GM12878 (cell line): ENCODE results near the gene PTPRD. TPM values are rescaled to one million over a fixed set of nuclear protein-coding genes. Genes with fewer than 3 reads are reported as not detected.

Source experiments
- ATAC-seq: fragments of 200-7000 bp; cut with Tn5 transposase; 3 replicates; pipeline ENCODE4 v1.9.1; 2020; ENCODE audit warnings: mild to moderate bottlenecking, moderate library complexity
- BruUV-seq: library from RNA; stranded (reverse); fragments of 400-500 nt; replicated peaks from 2 replicates; lab custom pipeline; 2021; lab: Mats Ljungman, UMichigan
- CTCF ChIA-PET: fragments of 300-600 bp; sonication (Branson Sonifier 250); formaldehyde crosslinking; extraction: SDS; loops from one replicate; lab custom pipeline; 2021; ENCODE audit warnings: inconsistent platforms; lab: Yijun Ruan, JAX
- POLR2A ChIA-PET: fragments of 350-600 bp; formaldehyde crosslinking; extraction: SDS; loops from one replicate; lab custom pipeline; 2021; ENCODE audit warnings: inconsistent platforms; lab: Charles Lee
- RAD21 ChIA-PET: fragments of 300-600 bp; sonication (Branson Sonifier 250); formaldehyde crosslinking; loops from one replicate; lab custom pipeline; 2023; ENCODE audit warnings: antibody characterized with exemption; ENCODE audit not compliant: unreplicated experiment; lab: Charles Lee
- SMC1A ChIA-PET: fragments of 300-600 bp; sonication (Branson Sonifier 250); formaldehyde crosslinking; loops from one replicate; lab custom pipeline; 2023; ENCODE audit not compliant: unreplicated experiment, uncharacterized antibody; lab: Charles Lee
- DNase-seq: peaks from one replicate; pipeline ENCODE4 v3.0.0-alpha.2; 2011; ENCODE audit warnings: low read depth, low spot score
- FAIRE-seq: peaks from 3 replicates; lab custom pipeline; 2011; peaks lifted over from hg19 to GRCh38; lab: Jason Lieb, UNC
- H2AFZ ChIP-seq: 2 replicates; pipeline ENCODE4 v1.6.0; 2011; ENCODE audit warnings: low read depth, low read length, control low read depth; ENCODE audit not compliant: control insufficient read depth
- H3K27ac ChIP-seq: 2 replicates; pipeline ENCODE4 v1.5.1; 2011; ENCODE audit warnings: control low read depth; ENCODE audit not compliant: control insufficient read depth, insufficient read depth
- H3K27me3 ChIP-seq, 2 experiments: replicated peaks in 1 of 2; 2 replicates each; pipeline versions ENCODE4 v1.6.0 to v1.6.1; 2011; ENCODE audit warnings: low read length in 1 of 2; ENCODE audit not compliant: control insufficient read depth in 2 of 2, insufficient read depth in 2 of 2
- H3K36me3 ChIP-seq, 2 experiments: 2 replicates each; pipeline ENCODE4 v1.5.1; 2011; ENCODE audit warnings: low read length in 1 of 2; ENCODE audit not compliant: control insufficient read depth in 2 of 2, insufficient read depth in 2 of 2
- H3K4me1 ChIP-seq: 2 replicates; pipeline ENCODE4 v1.6.1; 2011; ENCODE audit warnings: mild to moderate bottlenecking, low read length, moderate library complexity, mixed read lengths; ENCODE audit not compliant: control insufficient read depth, insufficient read depth
- H3K4me2 ChIP-seq: 2 replicates; pipeline ENCODE4 v1.6.0; 2011; ENCODE audit warnings: control low read depth; ENCODE audit not compliant: control insufficient read depth, insufficient read depth
- H3K4me3 ChIP-seq: fragments of 200-600 bp; sonication (generic); 2 replicates; pipeline ENCODE4 v1.5.1; 2016
- H3K79me2 ChIP-seq: 2 replicates; pipeline ENCODE4 v1.6.0; 2011; ENCODE audit warnings: low read length; ENCODE audit not compliant: control insufficient read depth, insufficient read depth
- H3K9ac ChIP-seq: 2 replicates; pipeline ENCODE4 v1.8.0; 2011; ENCODE audit warnings: low read length, control low read depth, mixed read lengths; ENCODE audit not compliant: control insufficient read depth, insufficient read depth
- H3K9me3 ChIP-seq: replicated peaks from 3 replicates; pipeline ENCODE4 v1.5.1; 2011; ENCODE audit warnings: mild to moderate bottlenecking, low read length; ENCODE audit not compliant: control insufficient read depth, insufficient read depth
- H4K20me1 ChIP-seq: 2 replicates; pipeline ENCODE4 v1.6.0; 2011; ENCODE audit not compliant: control insufficient read depth, insufficient read depth
- BACH1 ChIP-seq: fragments of 450-650 bp; IDR thresholded peaks from 2 replicates; pipeline ENCODE4 v1.6.1; 2017; ENCODE audit warnings: mild to moderate bottlenecking, borderline replicate concordance
- BRCA1 ChIP-seq: IDR thresholded peaks from 2 replicates; pipeline ENCODE4 v1.6.1; 2011; ENCODE audit warnings: low read depth, low read length, improper control_type of control experiment
- CBFB ChIP-seq: IDR thresholded peaks from 2 replicates; pipeline ENCODE4 v1.6.1; 2016; ENCODE audit warnings: antibody characterized with exemption, low read depth
- CBX3 ChIP-seq: fragments of 200-600 bp; sonication (generic); IDR thresholded peaks from 2 replicates; pipeline ENCODE4 v1.6.1; 2016; ENCODE audit warnings: low read depth, borderline replicate concordance
- CHD1 ChIP-seq: IDR thresholded peaks from 2 replicates; pipeline ENCODE4 v1.6.1; 2012; ENCODE audit warnings: low read depth, low read length, improper control_type of control experiment
- ESRRA ChIP-seq: IDR thresholded peaks from 2 replicates; pipeline ENCODE4 v1.6.1; 2012; ENCODE audit warnings: mild to moderate bottlenecking, low read length, improper control_type of control experiment
- EZH2 ChIP-seq: IDR thresholded peaks from 2 replicates; pipeline ENCODE4 v1.6.1; 2012; ENCODE audit warnings: low read depth, mild to moderate bottlenecking, control low read depth, inconsistent platforms, low read length, borderline replicate concordance; ENCODE audit not compliant: control insufficient read depth
- FOS ChIP-seq: IDR thresholded peaks from 3 replicates; pipeline ENCODE4 v1.6.1; 2011; ENCODE audit warnings: borderline replicate concordance; ENCODE audit not compliant: insufficient read length; ENCODE audit errors: extremely low read depth
- SMAD1 ChIP-seq: fragments of 450-650 bp; IDR thresholded peaks from 2 replicates; pipeline ENCODE4 v1.6.1; 2018; ENCODE audit warnings: mild to moderate bottlenecking, low read depth; ENCODE audit not compliant: partially characterized antibody
- ZNF207 ChIP-seq: fragments of 450-650 bp; IDR thresholded peaks from 2 replicates; pipeline ENCODE4 v1.6.1; 2014; ENCODE audit warnings: antibody characterized with exemption, mild to moderate bottlenecking, borderline replicate concordance
- ZNF217 ChIP-seq: fragments of 450-650 bp; IDR thresholded peaks from 2 replicates; pipeline ENCODE4 v1.6.1; 2017; ENCODE audit warnings: antibody characterized with exemption, mild to moderate bottlenecking
- WGBS: methylation state at CpG from one replicate; pipeline ENCODE4 v1.1.6; 2016; ENCODE audit warnings: low lambda C conversion rate; ENCODE audit not compliant: insufficient replicate concordance, insufficient coverage; ENCODE audit errors: missing lambda C conversion rate; 5-methylcytosine and 5-hydroxymethylcytosine counted together
- in situ Hi-C: fragments of 300-500 bp; cut with MboI; formaldehyde crosslinking; loops from 9 replicates; pipeline ENCODE4 v1.14.3; 2018; ENCODE audit warnings: mixed read lengths
- intact Hi-C: fragments of 100-400 bp; cut with micrococcal nuclease; formaldehyde crosslinking; loops from one replicate; pipeline ENCODE4 v1.14.2; 2022; ENCODE audit not compliant: unreplicated experiment
- polyA plus RNA-seq, 11 experiments: library from polyadenylated mRNA; depleted of rRNA in 4 of 11; unstranded in 6 of 11; stranded (reverse) in 5 of 11; fragments of >200 nt; fragmentation: Nextera tagmentation in 4 of 11; fragmentation: Illumina TruSeq in 1 of 11; extraction: Ambion mirVana in 4 of 11; extraction: Trizol in 1 of 11; gene quantifications; 1 replicate in 1 of 11; 2 replicates in 10 of 11; pipeline versions ENCODE4 v1.2.1 to v1.2.3, GENCODE V29; 2011 to 2016; ENCODE audit warnings: inconsistent platforms in 2 of 11, missing spikeins in 2 of 11, low read depth in 1 of 11
- total RNA-seq, 4 experiments: library from RNA; depleted of rRNA in 3 of 4; stranded (reverse); fragments of >200 nt in 3 of 4; fragmentation: Illumina TruSeq in 1 of 4; extraction: Trizol in 1 of 4; gene quantifications; 2 replicates each; pipeline versions ENCODE4 v1.2.1 to v1.2.3, GENCODE V29; 2013 to 2021

Gene PTPRD
- total and polyA plus RNA-seq, 10 of the 15 experiments (the other 5 are each of a cell fraction or from before 2014, with no cell fraction given), result under 0.01 to 0.05 (median 0.01) TPM; not detected in 7

DNA sequence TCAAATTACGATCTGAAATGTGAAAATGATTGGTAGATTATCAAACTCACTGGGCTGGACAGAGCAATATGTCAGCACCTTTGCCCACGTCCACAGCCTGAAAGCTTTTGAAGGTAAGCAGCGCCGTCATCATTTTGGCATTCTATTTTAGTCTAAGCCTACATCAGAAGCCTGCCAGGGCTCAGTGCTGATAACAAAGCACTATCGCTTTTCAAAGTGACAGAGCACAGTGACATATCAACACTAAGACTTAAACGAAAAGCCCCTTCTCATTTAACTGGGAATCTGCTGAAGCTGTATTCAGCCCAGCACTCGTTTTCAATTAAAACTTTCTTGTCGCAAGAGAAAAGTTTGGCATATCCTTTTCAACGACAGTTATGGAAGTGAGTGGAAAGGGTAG is 1076.3 kb downstream of the PTPRD start:
- Histone ChIP-seq H3K9me3 (no peaks in the 10 kb centered on the region), H2AFZ (no peak overlapping the region), H4K20me1 (no peaks in the 10 kb centered on the region), H3K36me3 (no peaks in the 10 kb centered on the region), H3K27ac (no peak overlapping the region), H3K79me2 (no peaks in the 10 kb centered on the region), H3K4me3 (no peak overlapping the region), H3K4me2 (no peak overlapping the region), H3K9ac (no peak overlapping the region), H3K4me1 (no peaks in the 10 kb centered on the region), H3K27me3 (no peaks in the 10 kb centered on the region)
- intact Hi-C loops, result no loop called here
- DNase-seq (no peak), FAIRE-seq (no peak), ATAC-seq (no peak)
- SMC1A ChIA-PET, result no interaction called here
- BruUV-seq, result no TSS peak
- RAD21 ChIA-PET, result no interaction called here
- WGBS, result 45% methylated on average over 9 of the region's 9 CpGs
- POLR2A ChIA-PET, result no interaction called here
- in situ Hi-C loops, result no loop called here
- TF ChIP-seq FOS (no peak), EZH2 (no peak), ZNF217 (no peak)
- CTCF ChIA-PET, result no interaction called here

DNA sequence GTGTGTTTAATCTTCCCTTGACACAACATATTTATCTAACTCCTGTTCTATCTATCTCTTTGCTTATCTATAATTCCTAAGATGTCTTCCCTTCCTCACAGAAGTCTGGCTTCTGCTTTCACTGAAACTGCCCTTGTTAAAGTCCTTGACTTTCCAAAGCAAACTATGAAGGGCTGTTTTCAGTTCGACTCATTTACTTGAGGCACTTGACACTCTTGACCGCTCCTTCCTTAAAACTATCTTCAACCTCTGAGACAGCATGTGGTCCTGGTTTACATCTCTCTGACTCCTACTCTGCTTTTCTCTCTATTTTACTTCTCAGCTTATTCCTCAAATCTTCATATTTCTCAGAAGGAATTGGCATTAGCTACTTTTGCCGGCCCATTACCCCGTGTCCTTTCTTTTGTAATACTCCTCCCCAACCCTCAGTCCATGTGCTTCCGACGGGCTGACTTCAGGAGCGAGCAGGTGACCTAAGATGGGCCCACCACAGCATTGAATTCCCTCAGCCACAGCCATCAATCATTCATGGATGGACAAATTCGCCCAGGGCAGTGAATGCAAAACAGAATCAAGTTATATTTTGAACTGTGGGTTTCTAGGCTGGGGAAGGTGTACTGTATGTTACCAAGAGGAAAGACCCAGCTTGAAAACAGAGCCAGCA is 1089.2 kb downstream of the PTPRD start:
- no peaks in the 10 kb centered on the region for H3K79me2 ChIP-seq
- POLR2A ChIA-PET, result no interaction called here
- CTCF ChIA-PET, result no interaction called here
- H3K27ac ChIP-seq, result no peak overlapping the region
- in situ Hi-C loops (no loop called here), intact Hi-C loops (no loop called here)
- TF ChIP-seq CHD1 (no peak), BRCA1 (no peak), BACH1 (no peak), CBX3 (no peak), CBFB (no peak), ESRRA (no peak), ZNF207 (no peak), SMAD1 (no peak)
- no peak overlapping the region for H3K4me3 ChIP-seq
- no peak overlapping the region for H3K4me2 ChIP-seq
- H3K4me1 ChIP-seq, result no peaks in the 10 kb centered on the region
- no TSS peak for BruUV-seq
- no peaks in the 10 kb centered on the region for H3K36me3 ChIP-seq
- no peak overlapping the region for H3K9ac ChIP-seq
- SMC1A ChIA-PET, result no interaction called here
- RAD21 ChIA-PET, result no interaction called here
- DNase-seq (no peak), FAIRE-seq (no peak), ATAC-seq (no peak)
- no peaks in the 10 kb centered on the region for H3K9me3 ChIP-seq
- no peaks in the 10 kb centered on the region for H4K20me1 ChIP-seq
- WGBS, result 31% methylated on average over 8 of the region's 8 CpGs
- H3K27me3 ChIP-seq, result no peaks in the 10 kb centered on the region
- no peak overlapping the region for H2AFZ ChIP-seq
